Neural cell (in vitro differentiated cells): ENCODE data around the gene KLF2. TPM values are rescaled to one million over a fixed set of nuclear protein-coding genes. Genes with fewer than 3 reads are reported as not detected.

Experiments
- H2AFZ ChIP-seq: fragments of 200-600, 300-800 bp; sonication (generic), shearing (Covaris generic); 2 replicates; pipeline ENCODE4 v1.6.0; 2014; ENCODE audit warnings: low read depth, mild to moderate bottlenecking, antibody characterized with exemption, low read length, moderate library complexity
- H3F3A ChIP-seq: fragments of 200-600 bp; shearing (Covaris generic); 2 replicates; pipeline ENCODE4 v1.6.1; 2016; ENCODE audit warnings: mild to moderate bottlenecking, moderate library complexity, mixed read lengths, antibody characterized with exemption, low read length; ENCODE audit not compliant: insufficient read depth, poor library complexity, severe bottlenecking
- H3K27ac ChIP-seq: fragments of 200-600, 300-800 bp; sonication (generic), shearing (Covaris generic); 2 replicates; pipeline ENCODE4 v1.5.1; 2014; ENCODE audit warnings: mild to moderate bottlenecking, low read length, moderate library complexity
- H3K27me3 ChIP-seq: fragments of 300-800, 200-600 bp; sonication (generic), shearing (Covaris generic); 2 replicates; pipeline ENCODE4 v1.6.0; 2014; ENCODE audit warnings: mild to moderate bottlenecking, low read depth, low read length, moderate library complexity; ENCODE audit not compliant: insufficient read depth
- H3K36me3 ChIP-seq: fragments of 300-800, 200-600 bp; sonication (generic), shearing (Covaris generic); 2 replicates; pipeline ENCODE4 v1.5.1; 2014; ENCODE audit warnings: mild to moderate bottlenecking, antibody characterized with exemption, low read length, moderate library complexity; ENCODE audit not compliant: insufficient read depth
- H3K4me2 ChIP-seq: fragments of 300-800, 200-600 bp; sonication (generic), shearing (Covaris generic); 2 replicates; pipeline ENCODE4 v1.6.0; 2014; ENCODE audit warnings: mild to moderate bottlenecking, low read length
- H3K4me3 ChIP-seq: fragments of 300-800, 200-600 bp; sonication (generic), shearing (Covaris generic); 2 replicates; pipeline ENCODE4 v1.5.1; 2014; ENCODE audit warnings: mild to moderate bottlenecking, low read length, moderate library complexity
- H3K79me2 ChIP-seq: fragments of 200-600 bp; shearing (Covaris generic); replicated peaks from 2 replicates; pipeline ENCODE4 v1.6.0; 2014; ENCODE audit warnings: mild to moderate bottlenecking, low read length, moderate library complexity; ENCODE audit not compliant: insufficient read depth
- H3K9ac ChIP-seq: fragments of 300-800, 200-600 bp; sonication (generic), shearing (Covaris generic); 2 replicates; pipeline ENCODE4 v1.6.1; 2016; ENCODE audit warnings: mild to moderate bottlenecking, low read length, mixed read lengths
- H3K9me2 ChIP-seq: fragments of 200-600 bp; shearing (Covaris generic); 2 replicates; pipeline ENCODE4 v1.6.1; 2016; ENCODE audit warnings: mild to moderate bottlenecking, low read length, mixed read lengths; ENCODE audit not compliant: insufficient read depth
- H3K9me3 ChIP-seq: fragments of 200-600, 300-800 bp; sonication (generic), shearing (Covaris generic); 2 replicates; pipeline ENCODE4 v1.6.1; 2016; ENCODE audit warnings: mild to moderate bottlenecking, mixed run types, low read length, moderate library complexity, mixed read lengths
- H4K20me1 ChIP-seq: fragments of 200-600 bp; shearing (Covaris generic); 2 replicates; pipeline ENCODE4 v1.6.1; 2016; ENCODE audit warnings: mild to moderate bottlenecking, mixed run types; ENCODE audit not compliant: insufficient read depth
- EP300 ChIP-seq: fragments of 450-650 bp; conservative IDR thresholded peaks from 2 replicates; pipeline ENCODE4 v1.6.1; 2014; ENCODE audit warnings: antibody characterized with exemption, mild to moderate bottlenecking, moderate library complexity; ENCODE audit not compliant: poor library complexity, severe bottlenecking
- EZH2 ChIP-seq: fragments of 200-600, 300-800 bp; shearing (Covaris generic), sonication (generic); IDR thresholded peaks from 2 replicates; pipeline ENCODE4 v1.6.1; 2014; ENCODE audit warnings: antibody characterized with exemption, low read length, borderline replicate concordance, mild to moderate bottlenecking; ENCODE audit not compliant: insufficient read depth, poor library complexity, severe bottlenecking
- MXI1 ChIP-seq: fragments of 450-650 bp; conservative IDR thresholded peaks from 2 replicates; pipeline ENCODE4 v1.6.1; 2014; ENCODE audit warnings: antibody characterized with exemption, mild to moderate bottlenecking; ENCODE audit not compliant: poor library complexity, severe bottlenecking
- POLR2AphosphoS5 ChIP-seq: IDR thresholded peaks from 2 replicates; pipeline ENCODE4 v1.6.1; 2012
- RAD21 ChIP-seq: fragments of 450-650 bp; conservative IDR thresholded peaks from 2 replicates; pipeline ENCODE4 v1.6.1; 2014; ENCODE audit warnings: antibody characterized with exemption, mild to moderate bottlenecking, moderate library complexity
- SMC3 ChIP-seq: fragments of 450-650 bp; conservative IDR thresholded peaks from 2 replicates; pipeline ENCODE4 v1.6.1; 2014; ENCODE audit warnings: antibody characterized with exemption, mild to moderate bottlenecking, moderate library complexity; ENCODE audit not compliant: poor library complexity
- TAF1 ChIP-seq: IDR thresholded peaks from 2 replicates; pipeline ENCODE4 v1.6.1; 2012; ENCODE audit warnings: low read depth
- polyA plus RNA-seq: library from polyadenylated mRNA; depleted of rRNA; stranded (reverse); fragments of >200 nt; gene quantifications from 2 replicates; pipeline ENCODE4 v1.2.3, GENCODE V29; 2014
- TF ChIP-seq, protein P1 (sequence below): IDR thresholded peaks from 2 replicates; pipeline ENCODE4 v1.6.1; 2012; ENCODE audit warnings: borderline replicate concordance
- TF ChIP-seq, protein P2 (sequence below): fragments of 450-650 bp; IDR thresholded peaks from 2 replicates; pipeline ENCODE4 v1.5.1; 2014; ENCODE audit warnings: antibody characterized with exemption, mild to moderate bottlenecking, moderate library complexity; ENCODE audit not compliant: poor library complexity, severe bottlenecking

KLF2 gene
- polyA plus RNA-seq, 1 donor from 2014 or later, result 0.15 TPM

- TF ChIP-seq POLR2AphosphoS5 (no peak), RAD21 (no peak), TAF1 (no peak), EZH2 (no peak), SMC3 (no peak), MXI1 (no peak), EP300 (no peak)
- TF ChIP-seq, protein P1, sequence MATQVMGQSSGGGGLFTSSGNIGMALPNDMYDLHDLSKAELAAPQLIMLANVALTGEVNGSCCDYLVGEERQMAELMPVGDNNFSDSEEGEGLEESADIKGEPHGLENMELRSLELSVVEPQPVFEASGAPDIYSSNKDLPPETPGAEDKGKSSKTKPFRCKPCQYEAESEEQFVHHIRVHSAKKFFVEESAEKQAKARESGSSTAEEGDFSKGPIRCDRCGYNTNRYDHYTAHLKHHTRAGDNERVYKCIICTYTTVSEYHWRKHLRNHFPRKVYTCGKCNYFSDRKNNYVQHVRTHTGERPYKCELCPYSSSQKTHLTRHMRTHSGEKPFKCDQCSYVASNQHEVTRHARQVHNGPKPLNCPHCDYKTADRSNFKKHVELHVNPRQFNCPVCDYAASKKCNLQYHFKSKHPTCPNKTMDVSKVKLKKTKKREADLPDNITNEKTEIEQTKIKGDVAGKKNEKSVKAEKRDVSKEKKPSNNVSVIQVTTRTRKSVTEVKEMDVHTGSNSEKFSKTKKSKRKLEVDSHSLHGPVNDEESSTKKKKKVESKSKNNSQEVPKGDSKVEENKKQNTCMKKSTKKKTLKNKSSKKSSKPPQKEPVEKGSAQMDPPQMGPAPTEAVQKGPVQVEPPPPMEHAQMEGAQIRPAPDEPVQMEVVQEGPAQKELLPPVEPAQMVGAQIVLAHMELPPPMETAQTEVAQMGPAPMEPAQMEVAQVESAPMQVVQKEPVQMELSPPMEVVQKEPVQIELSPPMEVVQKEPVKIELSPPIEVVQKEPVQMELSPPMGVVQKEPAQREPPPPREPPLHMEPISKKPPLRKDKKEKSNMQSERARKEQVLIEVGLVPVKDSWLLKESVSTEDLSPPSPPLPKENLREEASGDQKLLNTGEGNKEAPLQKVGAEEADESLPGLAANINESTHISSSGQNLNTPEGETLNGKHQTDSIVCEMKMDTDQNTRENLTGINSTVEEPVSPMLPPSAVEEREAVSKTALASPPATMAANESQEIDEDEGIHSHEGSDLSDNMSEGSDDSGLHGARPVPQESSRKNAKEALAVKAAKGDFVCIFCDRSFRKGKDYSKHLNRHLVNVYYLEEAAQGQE, result no peak
- TF ChIP-seq, protein P2, sequence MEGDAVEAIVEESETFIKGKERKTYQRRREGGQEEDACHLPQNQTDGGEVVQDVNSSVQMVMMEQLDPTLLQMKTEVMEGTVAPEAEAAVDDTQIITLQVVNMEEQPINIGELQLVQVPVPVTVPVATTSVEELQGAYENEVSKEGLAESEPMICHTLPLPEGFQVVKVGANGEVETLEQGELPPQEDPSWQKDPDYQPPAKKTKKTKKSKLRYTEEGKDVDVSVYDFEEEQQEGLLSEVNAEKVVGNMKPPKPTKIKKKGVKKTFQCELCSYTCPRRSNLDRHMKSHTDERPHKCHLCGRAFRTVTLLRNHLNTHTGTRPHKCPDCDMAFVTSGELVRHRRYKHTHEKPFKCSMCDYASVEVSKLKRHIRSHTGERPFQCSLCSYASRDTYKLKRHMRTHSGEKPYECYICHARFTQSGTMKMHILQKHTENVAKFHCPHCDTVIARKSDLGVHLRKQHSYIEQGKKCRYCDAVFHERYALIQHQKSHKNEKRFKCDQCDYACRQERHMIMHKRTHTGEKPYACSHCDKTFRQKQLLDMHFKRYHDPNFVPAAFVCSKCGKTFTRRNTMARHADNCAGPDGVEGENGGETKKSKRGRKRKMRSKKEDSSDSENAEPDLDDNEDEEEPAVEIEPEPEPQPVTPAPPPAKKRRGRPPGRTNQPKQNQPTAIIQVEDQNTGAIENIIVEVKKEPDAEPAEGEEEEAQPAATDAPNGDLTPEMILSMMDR, result no peak
- Histone ChIP-seq H3K79me2 (no peaks in the 10 kb centered on the region), H3K4me3 (no peak overlapping the region), H3K27me3 (no peaks in the 10 kb centered on the region), H3K9me3 (no peaks in the 10 kb centered on the region), H3F3A (no peaks in the 10 kb centered on the region), H3K4me2 (no peak overlapping the region), H3K9ac (no peak overlapping the region), H3K36me3 (peaks cover 4% of the 10 kb centered on the region), H3K27ac (no peak overlapping the region), H3K9me2 (no peaks in the 10 kb centered on the region), H4K20me1 (no peaks in the 10 kb centered on the region), H2AFZ (no peak overlapping the region)
Observed at GRCh38 chr19:16369306-16369663, 44.7 kb downstream of the KLF2 start.

- Histone ChIP-seq H3K9me2 (no peaks in the 10 kb centered on the region), H2AFZ (no peak overlapping the region), H4K20me1 (no peaks in the 10 kb centered on the region), H3K4me3 (no peak overlapping the region), H3K4me2 (no peak overlapping the region), H3F3A (no peaks in the 10 kb centered on the region), H3K27me3 (no peaks in the 10 kb centered on the region), H3K36me3 (peaks cover 8% of the 10 kb centered on the region), H3K9me3 (no peaks in the 10 kb centered on the region), H3K79me2 (no peaks in the 10 kb centered on the region), H3K27ac (no peak overlapping the region), H3K9ac (no peak overlapping the region)
- TF ChIP-seq RAD21, result no peak
- TF ChIP-seq, protein P2, result no peak
- TF ChIP-seq POLR2AphosphoS5, result no peak
- no peak for TF ChIP-seq EZH2
- TF ChIP-seq EP300, result no peak
- TF ChIP-seq SMC3, result no peak
- TF ChIP-seq, protein P1, result no peak
- TF ChIP-seq MXI1, result no peak
- no peak for TF ChIP-seq TAF1
Observed at GRCh38 chr19:16369664-16370576, 45.3 kb downstream of the KLF2 start.
